AG09319 (cell line): ENCODE data around the gene RNGTT.

Experiments used
- DNase-seq: peaks from one replicate; pipeline ENCODE4 v3.0.0-alpha.2; 2010; ENCODE audit warnings: low read depth; ENCODE audit errors: extremely low read depth
- CTCF ChIP-seq: IDR thresholded peaks from 2 replicates; pipeline ENCODE4 v1.5.1; 2011; ENCODE audit warnings: low read depth, mild to moderate bottlenecking, inconsistent platforms, low read length, moderate library complexity

The RNGTT gene

GRCh38 chr6:88750936-88751335 is 212.5 kb downstream of the RNGTT start:
- no peak for TF ChIP-seq CTCF
- no peak for DNase-seq

GRCh38 chr6:88749849-88750248 is 213.6 kb downstream of the RNGTT start:
- TF ChIP-seq CTCF: no peak
- DNase-seq: no peak

GRCh38 chr6:88748141-88748540 is 215.3 kb downstream of the RNGTT start:
- no peak for DNase-seq
- no peak for TF ChIP-seq CTCF

- DNase-seq: no peak
- TF ChIP-seq CTCF: no peak
These were observed 221.5 kb downstream of the RNGTT start for GRCh38 chr6:88741939-88742338.

- TF ChIP-seq CTCF: no peak
- no peak for DNase-seq
These were observed 222.3 kb downstream of the RNGTT start for GRCh38 chr6:88741071-88741470.

GRCh38 chr6:88734544-88734943 is 228.9 kb downstream of the RNGTT start:
- no peak for DNase-seq
- no peak for TF ChIP-seq CTCF

GRCh38 chr6:88730611-88731011 is 232.8 kb downstream of the RNGTT start:
- no peak for DNase-seq
- no peak for TF ChIP-seq CTCF
